DOHH2 (cell line): ENCODE results near the gene SCYL1.

Experiments used
- CTCF ChIP-seq: fragments of 200-600 bp; sonication (generic); IDR thresholded peaks from one replicate; pipeline ENCODE4 v1.5.1; 2014; ENCODE audit warnings: antibody characterized with exemption, mild to moderate bottlenecking, low read depth, low read length; ENCODE audit not compliant: poor library complexity, severe bottlenecking
- EZH2phosphoT487 ChIP-seq: fragments of 200-600 bp; sonication (generic); IDR thresholded peaks from 2 replicates; pipeline ENCODE4 v1.6.1; 2017; ENCODE audit warnings: borderline replicate concordance, mild to moderate bottlenecking, antibody characterized with exemption, low read length, moderate library complexity, mixed read lengths

- TF ChIP-seq CTCF (no peak), EZH2phosphoT487 (no peak)
Measured at GRCh38 chr11:65498977-65499712, 25.7 kb upstream of the SCYL1 start, which contains the start of gene MALAT1.
